RPMI8226 (cell line): ENCODE results near the gene COL6A3.
"Not testable (repeated sequence)": the region's sequence is repeated elsewhere in the genome, so short reads cannot be mapped to it uniquely, and the experiment has no call there.

ENCODE experiments used
- DNase-seq: peaks from one replicate; pipeline ENCODE4 v3.0.0-alpha.2; 2015

The COL6A3 gene

DNA sequence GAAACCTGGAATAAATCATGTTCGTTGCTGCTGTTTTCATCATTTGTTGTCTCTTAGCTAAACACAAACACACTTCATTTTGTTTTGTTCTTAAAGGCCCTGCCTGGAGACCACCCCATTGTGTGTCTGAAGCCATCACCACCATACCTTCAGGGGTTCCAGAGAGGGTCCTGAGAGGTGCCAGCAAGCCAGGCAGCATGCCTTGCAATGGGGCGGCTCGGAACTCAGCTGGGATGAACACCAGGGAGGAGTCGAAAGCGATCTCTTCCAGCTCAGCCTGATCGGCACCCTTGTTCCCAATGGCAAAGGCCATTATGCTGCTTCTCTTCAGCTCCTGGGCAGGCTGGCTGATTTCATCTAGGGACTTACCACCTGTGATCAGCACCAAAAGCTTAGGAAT is 33.2 kb downstream of the COL6A3 start:
- DNase-seq = no peak

DNA sequence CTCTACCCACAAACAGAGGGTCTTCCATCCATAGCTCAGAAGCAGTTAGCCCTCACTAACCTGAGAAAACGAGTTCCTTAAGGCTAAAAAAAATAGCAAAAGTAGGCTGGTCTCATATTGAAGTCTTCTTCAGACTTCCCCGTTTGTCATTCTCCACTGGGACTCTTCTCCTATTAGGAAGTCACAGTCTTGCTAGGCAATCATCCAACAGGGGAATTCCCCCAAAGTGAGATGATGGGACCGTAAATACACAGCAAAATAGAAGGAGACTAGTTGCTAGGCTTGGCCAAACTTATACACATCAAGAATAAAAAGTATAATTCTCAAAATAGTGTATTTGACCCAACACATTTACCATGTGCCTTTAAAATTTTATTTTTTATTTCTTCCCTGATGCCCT is 34.3 kb downstream of the COL6A3 start:
- no peak for DNase-seq

DNA sequence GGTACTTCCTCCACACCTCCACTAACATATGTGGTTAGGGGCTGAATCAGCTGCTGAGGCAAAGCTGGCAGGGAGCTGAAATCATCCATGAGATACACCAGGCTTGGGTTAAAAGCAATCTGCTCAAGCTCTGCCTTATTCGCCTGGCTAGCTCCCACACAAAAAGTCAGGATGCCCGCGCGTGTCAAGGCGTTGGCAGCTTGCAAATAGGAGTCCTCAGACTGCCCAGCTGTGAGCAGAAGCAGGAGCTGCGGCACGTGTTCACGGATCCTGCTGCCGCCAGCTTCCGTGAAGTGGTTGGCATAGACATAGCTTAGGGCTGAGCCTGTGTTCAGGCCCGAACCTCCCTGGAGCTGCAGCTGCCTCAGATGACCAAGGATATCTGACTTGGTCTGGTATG is 35.3 kb downstream of the COL6A3 start:
- no peak for DNase-seq

DNA sequence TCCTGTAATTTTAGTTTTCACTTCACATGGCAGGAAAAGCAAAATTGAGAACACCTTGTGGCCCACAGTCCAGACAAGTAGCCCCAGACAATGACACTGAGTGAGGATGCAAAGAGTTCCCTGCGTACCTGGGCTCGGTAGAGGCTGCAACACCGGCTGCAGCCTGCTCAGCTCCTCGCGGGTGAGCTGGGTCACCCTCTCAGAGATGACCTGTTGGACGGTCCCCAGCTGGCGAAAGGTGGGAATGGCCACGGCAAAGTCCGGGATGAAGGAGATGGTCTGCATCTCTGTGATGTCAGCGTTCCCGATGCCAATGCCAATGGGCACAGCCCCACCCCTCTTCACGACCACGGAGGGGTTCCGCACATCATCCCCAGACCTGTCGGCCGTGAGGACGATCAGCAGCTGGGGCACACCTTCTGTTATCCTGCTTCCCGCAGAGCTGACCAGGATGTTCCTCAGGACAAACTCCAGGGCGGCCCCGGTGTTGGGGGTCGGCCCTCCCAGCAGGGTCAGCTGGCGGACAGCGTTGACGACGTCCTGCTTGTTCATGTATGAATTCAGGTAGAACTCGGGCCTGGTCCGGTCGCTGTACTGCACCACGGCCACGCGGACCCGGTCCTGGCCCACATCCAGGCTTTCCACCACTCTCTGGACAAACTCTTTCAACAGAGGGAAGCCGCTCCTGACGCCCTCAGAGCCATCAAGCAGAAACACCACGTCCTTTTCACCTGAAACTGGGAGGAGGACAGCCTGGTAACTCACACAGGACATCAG is 39.5 kb downstream of the COL6A3 start:
- DNase-seq = no peak

DNA sequence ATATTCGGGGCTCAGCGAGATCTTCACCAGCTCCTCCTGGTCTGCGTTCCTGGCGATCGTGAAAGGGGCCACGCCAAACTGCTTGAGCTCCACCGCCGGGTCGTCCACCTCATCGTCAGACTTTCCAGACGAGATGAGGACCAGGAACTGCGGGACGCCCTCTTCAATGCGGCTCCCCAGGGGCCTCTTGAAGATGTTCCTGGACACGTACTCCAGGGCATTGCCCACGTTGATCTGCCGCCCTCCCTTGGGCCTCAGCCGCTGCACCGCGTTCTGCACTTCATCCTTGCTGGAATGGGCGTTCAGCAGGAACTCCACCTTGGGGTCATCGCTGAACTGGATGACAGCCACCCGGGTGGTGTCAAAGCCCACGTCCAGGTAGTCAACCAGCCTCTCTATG is 42.1 kb downstream of the COL6A3 start:
- no peak for DNase-seq

DNA sequence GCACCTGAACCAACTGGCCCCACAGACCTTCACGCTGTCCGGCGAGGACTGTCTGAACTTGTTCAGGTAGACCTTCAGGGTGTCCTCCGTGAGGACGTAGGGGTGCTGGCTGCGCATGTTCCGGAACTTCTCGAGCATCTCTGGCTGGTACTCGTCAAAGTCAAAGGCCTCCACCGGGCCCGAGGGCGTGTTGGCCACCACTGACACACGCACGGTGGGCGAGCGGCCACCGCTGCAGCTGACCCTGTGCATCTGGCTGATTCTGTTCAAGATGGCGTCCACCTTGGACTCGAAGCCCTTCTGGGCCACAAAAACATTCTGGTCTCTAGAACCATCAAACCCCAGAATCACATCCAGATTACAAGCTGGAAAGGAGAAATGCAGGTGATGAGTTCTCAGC is 48.3 kb downstream of the COL6A3 start:
- DNase-seq = no peak

DNA sequence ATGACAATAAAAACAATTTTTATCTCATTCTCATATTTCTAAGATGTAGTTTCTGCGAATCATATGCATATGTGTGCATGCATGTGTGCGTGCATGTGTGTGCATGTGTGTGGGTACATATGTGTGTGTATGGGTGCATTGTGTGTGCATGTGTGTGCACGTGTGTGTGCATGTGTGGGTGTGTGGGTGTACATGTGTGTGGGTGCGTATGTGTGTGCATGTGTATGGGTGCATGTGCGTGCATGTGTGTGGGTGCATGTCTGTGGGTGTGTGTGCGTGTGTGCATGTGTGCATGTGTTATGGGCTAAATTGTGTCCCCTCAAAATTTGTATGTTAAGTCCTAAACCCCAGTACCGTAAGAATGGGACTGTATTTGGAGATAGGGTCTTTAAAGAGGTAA is 49.3 kb downstream of the COL6A3 start:
- no peak for DNase-seq

DNA sequence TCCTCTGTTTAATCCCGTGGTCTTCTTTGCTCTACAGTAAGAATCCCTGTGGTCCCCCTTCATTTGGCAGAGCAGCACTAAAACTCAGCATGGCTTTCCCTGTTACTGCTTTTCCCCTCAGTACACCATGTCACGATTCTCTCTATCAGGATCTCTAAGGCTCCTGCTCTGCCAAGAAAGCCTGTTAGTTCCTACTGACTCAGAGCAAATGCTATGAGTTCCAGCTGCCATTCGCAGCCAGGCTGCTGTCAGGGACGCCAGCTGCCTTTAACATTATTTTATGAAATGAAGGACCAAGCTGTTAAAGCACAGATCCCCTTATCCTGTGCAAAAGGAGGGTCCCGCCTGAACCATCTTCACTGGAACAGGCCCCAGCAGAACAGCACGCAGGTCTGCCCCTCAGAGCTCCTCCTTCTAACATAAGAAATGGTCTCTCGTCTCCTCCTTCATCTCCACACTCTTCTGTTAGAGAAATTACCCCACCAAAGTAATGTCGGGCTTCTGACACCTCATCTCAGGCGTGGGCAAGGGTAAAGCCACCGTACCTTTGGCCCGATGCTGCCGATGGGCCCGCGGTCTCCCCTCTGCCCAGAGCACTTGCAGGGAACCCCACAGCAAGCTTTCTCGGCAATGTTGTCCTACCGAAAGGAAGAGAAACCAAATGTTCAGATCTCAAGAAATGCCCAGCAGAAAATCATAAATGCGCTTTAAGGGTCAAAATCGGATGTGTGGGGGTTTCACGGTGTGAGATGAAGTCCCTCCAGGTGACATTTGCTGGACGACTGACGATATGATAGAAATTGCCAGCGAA is 52.6 kb downstream of the COL6A3 start:
- no peak for DNase-seq

DNA sequence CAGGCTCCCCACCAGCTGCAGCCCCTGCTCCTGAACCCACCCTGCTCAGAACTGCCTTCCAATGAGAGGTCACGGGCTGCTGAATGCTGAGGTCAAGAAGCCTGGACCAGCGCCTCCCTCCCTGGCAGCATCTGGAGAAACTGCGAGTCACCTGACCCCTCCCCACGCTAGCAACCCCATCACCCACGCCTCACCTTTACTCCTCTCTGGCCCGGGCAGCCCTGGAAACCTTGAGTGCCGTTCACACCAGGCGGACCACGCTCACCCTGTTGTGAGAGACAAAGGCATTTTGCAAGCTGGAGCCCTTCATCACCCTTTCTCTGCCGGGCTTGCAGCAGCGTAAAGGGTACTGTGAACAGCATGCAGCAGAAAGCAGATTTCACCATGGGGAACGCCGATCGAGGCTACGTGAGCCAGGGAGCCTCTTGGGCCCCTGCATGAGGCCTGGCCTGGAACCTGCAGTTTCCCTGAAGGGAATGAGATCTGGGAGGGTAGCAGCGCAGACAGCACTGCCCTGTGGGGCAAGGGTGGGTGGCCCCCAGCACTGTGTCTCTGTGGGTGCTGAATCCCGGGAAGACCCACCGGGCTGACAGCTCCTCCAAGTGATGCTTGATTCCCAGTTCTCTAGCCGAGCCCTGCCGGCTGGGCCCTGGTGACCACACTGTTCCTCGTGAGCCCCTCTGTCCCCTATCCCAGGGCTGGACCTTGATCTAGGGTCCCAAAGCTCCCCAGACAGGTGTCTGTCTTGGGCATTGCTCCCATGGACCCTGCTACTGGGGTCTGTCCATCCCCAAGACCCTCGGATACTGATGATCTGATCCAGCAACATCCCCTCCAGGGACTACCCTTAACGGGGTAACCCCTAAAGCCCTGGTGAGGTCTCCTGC is 53.8 kb downstream of the COL6A3 start:
- no peak for DNase-seq

DNA sequence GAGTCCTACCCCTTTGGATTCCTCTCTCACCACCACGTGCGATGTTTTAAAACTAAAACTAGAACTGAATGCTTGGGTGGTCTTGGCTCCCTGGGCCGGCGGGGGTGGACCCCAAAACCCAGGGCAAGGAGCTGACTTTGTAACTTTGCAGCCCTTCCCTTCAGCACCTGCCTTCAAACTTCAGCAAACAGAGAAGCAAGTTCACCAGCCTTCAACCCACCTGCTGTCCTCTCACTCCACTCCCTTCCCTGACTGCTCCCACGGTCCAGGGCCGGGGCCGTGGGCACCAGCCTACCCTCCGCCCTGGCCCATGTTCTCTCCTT is 54.5 kb downstream of the COL6A3 start:
- no peak for DNase-seq

DNA sequence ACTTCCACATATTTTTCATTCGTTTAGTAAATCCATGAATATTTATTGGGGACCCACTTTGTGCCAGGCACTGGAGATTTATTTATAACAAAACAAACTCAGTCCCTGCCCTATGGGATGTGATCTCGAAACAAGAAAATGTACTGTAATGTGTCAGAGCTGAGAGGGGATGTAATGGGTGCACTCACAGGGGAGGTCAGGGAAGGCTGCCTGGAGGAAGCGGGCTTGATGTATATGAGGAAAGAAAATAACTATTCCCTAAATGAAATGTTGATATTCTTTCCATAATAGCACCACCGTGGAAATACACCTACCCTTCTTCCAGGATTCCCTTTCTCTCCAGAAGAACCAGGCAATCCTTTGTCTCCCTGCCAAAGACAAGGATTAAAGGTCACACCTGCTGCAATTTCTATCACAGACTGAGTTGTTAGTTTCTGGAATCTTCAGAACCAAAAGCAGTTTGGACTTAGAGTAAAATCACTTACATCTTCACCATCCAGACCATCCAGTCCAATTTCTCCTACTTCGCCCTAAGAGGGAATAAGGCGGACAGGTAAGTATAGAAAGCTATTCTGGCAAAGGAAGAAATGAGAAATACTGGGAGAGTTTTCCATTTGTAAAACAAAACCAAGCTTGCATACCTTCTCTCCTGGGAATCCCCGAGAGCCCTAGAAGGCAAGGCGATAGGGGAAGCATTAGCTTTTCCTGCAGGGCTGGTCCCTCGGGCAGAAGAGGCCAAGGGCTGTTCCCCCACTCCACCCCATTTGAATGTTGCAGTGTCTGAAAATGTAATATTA is 55.0 kb downstream of the COL6A3 start:
- no peak for DNase-seq

DNA sequence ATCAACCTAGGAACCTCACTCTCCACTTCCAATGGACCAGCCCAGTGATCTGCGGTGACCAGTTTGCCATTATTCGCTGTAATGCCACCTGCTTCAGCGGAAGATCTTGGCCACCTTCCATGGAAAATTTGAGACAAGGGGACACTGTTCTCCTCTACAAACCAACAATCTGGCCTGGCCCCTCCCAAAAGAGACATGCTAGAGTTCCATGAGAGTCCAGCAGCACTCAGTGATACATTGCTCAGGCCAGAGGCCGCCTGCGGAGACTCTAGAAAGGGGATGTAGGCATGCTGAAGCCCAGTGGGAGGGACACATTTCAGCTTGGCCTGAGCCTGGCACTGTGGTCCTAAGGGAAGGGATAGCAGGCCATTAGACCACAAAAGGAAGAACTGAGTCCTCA is 58.3 kb downstream of the COL6A3 start:
- DNase-seq = no peak

DNA sequence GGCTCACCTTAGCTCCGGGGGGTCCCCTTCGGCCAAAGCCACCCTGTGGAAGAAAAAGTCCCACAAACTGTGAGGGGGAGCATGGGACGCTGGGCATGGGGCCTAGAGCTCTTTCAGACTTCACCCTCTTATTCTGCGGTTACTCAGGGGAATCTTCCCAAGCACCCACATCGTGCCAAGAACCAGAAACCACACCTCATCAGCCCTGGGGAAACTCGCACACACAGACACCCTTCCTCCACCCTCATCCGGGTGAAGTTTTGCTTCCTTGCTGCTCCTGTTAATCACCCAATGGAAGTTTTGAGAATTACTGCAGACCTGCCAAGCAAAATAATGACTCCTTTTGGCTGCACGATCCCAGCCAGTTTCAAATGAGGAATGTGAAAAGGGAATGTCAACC is 59.1 kb downstream of the COL6A3 start:
- no peak for DNase-seq

DNA sequence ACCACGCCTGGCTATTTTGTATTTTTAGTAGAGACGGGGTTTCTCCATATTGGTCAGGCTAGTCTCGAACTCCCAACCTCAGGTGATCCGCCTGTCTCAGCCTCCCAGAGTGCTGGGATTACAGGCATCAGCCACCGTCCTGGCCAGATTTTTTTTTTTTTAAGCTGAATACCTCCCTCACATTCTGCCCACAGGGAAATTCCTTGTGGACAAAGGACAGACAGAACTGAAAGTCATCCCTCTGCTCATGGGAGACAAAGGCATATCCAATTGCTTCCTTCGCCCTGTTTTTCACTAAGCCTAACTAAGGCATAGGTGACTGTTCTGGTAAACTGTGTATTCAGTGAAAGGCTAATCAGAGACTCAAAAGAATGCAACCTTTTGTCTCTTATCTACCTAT is 59.8 kb downstream of the COL6A3 start:
- DNase-seq = not testable (repeated sequence)

DNA sequence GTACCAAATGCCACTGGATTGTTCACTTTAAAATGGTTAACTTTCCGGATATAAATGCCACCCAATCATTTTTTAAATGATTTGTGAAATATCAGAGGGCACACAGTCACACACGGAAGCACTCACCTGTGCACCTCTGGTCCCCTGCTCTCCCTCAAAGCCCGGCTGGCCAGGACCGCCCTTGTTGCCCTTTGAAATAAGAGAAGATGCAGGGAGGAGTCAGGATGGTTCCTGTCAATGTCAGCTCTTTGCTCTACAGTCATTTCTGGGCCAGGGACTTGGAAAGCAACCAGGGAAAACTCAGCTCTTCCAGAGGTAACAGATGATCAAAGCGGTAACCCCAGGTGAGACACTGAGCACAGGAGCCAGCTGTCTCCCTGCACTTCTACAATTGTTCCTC is 60.7 kb downstream of the COL6A3 start:
- no peak for DNase-seq

DNA sequence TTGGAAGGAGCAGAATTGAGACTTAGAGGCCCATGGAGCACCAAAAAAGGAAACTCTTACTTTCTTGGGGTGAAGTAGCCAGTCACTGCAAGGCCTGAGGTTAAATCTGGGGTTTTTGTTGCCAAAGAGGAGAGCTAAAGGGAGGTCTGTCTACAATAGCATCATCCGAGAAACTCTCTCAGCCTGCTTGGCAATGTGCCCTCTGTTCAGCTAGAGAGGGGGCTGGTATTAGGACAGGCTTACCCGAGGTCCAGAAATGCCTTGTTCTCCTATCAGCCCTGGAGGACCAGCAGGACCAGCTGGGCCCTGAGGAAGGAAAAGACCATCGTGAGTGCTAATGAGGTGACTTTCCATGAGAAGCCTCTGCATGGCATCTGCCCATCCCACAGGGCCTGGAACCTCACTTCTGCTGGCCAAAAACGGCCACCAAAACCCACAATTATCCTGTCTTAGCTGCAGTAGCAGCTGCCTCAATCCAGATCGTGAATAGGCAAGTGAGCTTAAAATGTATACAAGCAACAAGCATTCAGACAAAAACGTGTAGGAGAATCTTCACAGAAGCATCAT is 61.6 kb downstream of the COL6A3 start:
- no peak for DNase-seq

DNA sequence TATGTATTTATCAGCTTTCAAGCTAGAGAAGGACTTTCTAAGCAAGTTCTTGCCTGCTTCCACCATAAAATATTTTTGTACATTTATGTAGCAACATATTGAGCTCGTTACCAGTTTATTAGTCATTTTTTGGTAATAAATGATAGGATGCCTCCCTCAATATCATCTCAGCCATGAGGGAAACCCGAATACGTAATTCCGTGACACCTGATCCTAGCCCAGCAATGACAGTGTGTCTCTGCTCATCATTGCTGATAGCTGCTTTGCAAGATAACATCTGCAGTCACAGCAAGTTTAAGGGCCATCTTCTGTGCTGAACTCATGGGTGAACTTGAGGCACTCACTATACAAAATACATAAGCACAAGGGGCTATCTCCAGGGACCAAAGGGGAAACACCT is 62.2 kb downstream of the COL6A3 start:
- DNase-seq = no peak

DNA sequence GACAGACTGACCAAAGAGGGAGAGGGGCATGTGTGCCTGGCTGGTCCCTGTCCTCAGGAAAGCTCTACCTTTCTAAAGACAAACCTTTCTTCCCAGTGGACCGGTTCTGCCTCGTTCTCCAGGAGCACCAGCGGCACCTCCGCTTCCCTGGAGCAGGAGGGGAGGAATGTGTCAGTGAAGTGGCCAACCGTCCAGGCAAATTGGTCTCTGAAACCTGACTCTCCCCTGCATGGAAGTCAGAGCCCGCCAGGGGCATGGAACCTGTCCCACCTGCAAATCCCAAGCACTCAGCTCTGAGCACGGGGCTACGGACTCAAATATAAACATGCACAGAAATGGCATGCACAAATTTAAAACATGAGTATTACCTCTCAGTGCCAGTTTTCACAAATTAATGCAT is 62.9 kb downstream of the COL6A3 start:
- no peak for DNase-seq

DNA sequence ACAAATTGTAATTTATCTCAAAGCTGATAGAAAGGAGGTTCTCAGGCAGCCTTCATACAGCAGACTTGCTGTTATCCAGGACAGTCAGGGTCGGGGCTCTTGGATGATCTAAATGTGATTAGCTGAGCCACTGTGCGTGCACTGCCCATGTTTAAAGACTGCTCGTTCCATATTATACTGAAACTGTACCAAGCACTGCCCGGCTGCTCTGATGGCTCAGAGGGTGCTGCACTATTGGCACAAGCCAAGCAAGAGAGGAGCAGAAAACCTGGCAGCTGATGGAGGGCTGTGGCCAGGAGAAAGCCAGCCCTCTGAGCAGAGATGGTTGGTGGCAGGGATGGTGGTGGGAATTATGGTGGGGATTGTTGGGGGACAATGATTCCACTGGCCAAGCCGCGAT is 63.4 kb downstream of the COL6A3 start:
- no peak for DNase-seq

DNA sequence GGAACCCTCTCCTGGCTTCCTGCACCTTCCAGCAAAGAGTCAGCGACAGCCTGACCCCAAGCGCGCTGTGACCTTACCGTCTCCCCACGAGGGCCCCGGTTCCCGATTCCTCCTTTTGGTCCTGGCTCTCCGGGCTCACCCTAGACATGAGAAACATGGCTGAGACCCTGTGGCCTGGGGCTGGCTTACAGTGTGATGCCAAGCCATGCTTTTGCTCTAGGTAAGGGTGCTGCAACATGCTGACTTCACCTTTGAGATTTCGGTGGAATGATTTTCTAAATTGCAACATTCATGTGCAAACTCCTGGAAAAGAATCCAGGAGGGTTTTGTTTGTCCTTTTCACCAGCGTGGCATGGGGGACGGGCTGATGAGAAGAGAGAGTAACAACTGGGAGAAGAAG is 63.9 kb downstream of the COL6A3 start:
- DNase-seq = no peak

DNA sequence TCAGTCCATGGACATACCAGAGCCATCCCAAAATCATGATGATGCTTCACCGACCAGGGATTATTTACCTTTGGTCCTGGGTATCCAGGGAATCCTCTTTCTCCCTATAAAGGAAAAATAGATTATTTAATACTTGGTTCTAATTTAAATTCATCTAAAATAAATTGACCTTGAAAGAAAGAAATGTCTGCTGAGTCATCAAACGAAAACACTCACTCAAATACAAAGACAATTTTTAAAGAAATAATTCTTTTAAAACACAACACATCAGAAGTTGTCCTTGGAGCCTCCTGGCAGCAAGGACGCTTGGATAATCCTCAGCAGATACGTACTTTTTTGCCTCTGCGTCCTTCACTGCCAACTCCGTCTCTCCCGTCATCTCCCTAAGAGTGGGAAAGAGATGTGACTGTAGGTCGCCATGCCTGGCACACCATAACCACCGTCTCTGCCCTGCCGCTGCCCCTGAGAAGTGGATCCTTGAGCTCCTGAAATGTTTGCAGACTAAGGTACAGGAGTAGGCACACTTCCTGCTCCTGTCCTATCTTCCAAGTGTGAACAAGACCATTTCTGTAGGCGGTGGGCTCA is 65.6 kb downstream of the COL6A3 start:
- DNase-seq = no peak
